Lower leg skin (tissue), 3 donors: Measurements from ENCODE around the gene C1QTNF4.
"Not testable (repeated sequence)": the region's sequence is repeated elsewhere in the genome, so short reads cannot be mapped to it uniquely, and the experiment has no call there.

ENCODE experiments used
- CTCF ChIP-seq, 3 donors: fragments of 450-650 bp; IDR thresholded peaks; one replicate each; pipeline ENCODE4 v1.5.1; 2016; ENCODE audit warnings: antibody characterized with exemption in 3 of 3, mild to moderate bottlenecking in 3 of 3, moderate library complexity in 2 of 3
- POLR2A ChIP-seq, 2 donors: fragments of 450-650 bp; IDR thresholded peaks; one replicate each; pipeline ENCODE4 v1.6.1; 2016 to 2017; ENCODE audit warnings: antibody characterized with exemption in 2 of 2, mild to moderate bottlenecking in 1 of 2, moderate library complexity in 1 of 2

- not testable (repeated sequence) for TF ChIP-seq POLR2A, CTCF (IDR thresholded peaks at IDR 0.05)
Observed at GRCh38 chr11:47636331-47636730, 42.1 kb upstream of the C1QTNF4 start.
